Parathyroid adenoma (tissue), 2 donors: ENCODE results near the gene COA7.
A peak's percentile ranks its signal among the peaks of the same experiment; 100 is the strongest.

Experiments
- H2AFZ ChIP-seq: fragments of 300-600 bp; sonication (generic); one replicate; pipeline ENCODE4 v1.7.0; 2017; ENCODE audit warnings: antibody characterized with exemption, mild to moderate bottlenecking
- H3K27ac ChIP-seq: fragments of 300-600 bp; sonication (generic); one replicate; pipeline ENCODE4 v1.7.0; 2017
- H3K27me3 ChIP-seq: fragments of 300-600 bp; sonication (generic); one replicate; pipeline ENCODE4 v1.7.0; 2017; ENCODE audit warnings: low read length; ENCODE audit not compliant: control insufficient read depth, insufficient read depth
- H3K36me3 ChIP-seq: fragments of 300-600 bp; sonication (generic); one replicate; pipeline ENCODE4 v1.7.0; 2017; ENCODE audit warnings: low read length; ENCODE audit not compliant: control insufficient read depth, insufficient read depth
- H3K4me1 ChIP-seq: fragments of 300-600 bp; sonication (generic); one replicate; pipeline ENCODE4 v1.7.0; 2017; ENCODE audit warnings: control low read depth
- H3K4me2 ChIP-seq: fragments of 300-600 bp; sonication (generic); one replicate; pipeline ENCODE4 v1.7.0; 2017; ENCODE audit warnings: low read length
- H3K4me3 ChIP-seq: fragments of 300-600 bp; sonication (generic); one replicate; pipeline ENCODE4 v1.7.0; 2017; ENCODE audit warnings: low read depth, low read length
- H3K79me2 ChIP-seq: fragments of 300-600 bp; sonication (generic); one replicate; pipeline ENCODE4 v1.7.0; 2017; ENCODE audit warnings: control low read depth
- H3K9ac ChIP-seq: fragments of 300-600 bp; sonication (generic); one replicate; pipeline ENCODE4 v1.7.0; 2017; ENCODE audit warnings: mild to moderate bottlenecking
- H3K9me3 ChIP-seq: fragments of 300-600 bp; sonication (generic); one replicate; pipeline ENCODE4 v1.7.0; 2017; ENCODE audit warnings: low read length; ENCODE audit not compliant: control insufficient read depth
- CTCF ChIP-seq: fragments of 300-600 bp; sonication (generic); IDR thresholded peaks from one replicate; pipeline ENCODE4 v1.7.0; 2017; ENCODE audit warnings: antibody characterized with exemption, mild to moderate bottlenecking
- donor health status: primary hyperparathyroidism.

Gene COA7

GRCh38 chr1:52697795-52698674 is at the start of gene COA7:
Gene COA7, minus strand, starts transcription at chr1:52698347. Its CDS starts 21 bp downstream, at chr1:52698326.
- H3K9ac ChIP-seq = no peak within 1 kb of the TSS
- H3K4me2 ChIP-seq = peak within 1 kb of the TSS; percentile 81
- H3K27me3 ChIP-seq = no peaks in the 10 kb centered on the region
- H2AFZ ChIP-seq = peak within 1 kb of the TSS; percentile 79
- H3K79me2 ChIP-seq = no peaks in the 10 kb centered on the region
- no peaks in the 10 kb centered on the region for H3K4me1 ChIP-seq
- peak within 1 kb of the TSS; percentile 64 for H3K4me3 ChIP-seq
- H3K36me3 ChIP-seq = no peaks in the 10 kb centered on the region
- H3K9me3 ChIP-seq = no peaks in the 10 kb centered on the region
- TF ChIP-seq CTCF = no peak
- H3K27ac ChIP-seq = peak within 1 kb of the TSS; percentile 66

- H3K4me2 ChIP-seq = peak overlapping the region; percentile 51
- H3K79me2 ChIP-seq = peaks cover 3% of the 10 kb centered on the region
- peaks cover 2% of the 10 kb centered on the region for H3K4me1 ChIP-seq
- no peaks in the 10 kb centered on the region for H3K36me3 ChIP-seq
- no peak for TF ChIP-seq CTCF
- no peaks in the 10 kb centered on the region for H3K27me3 ChIP-seq
- no peak overlapping the region for H3K27ac ChIP-seq
- no peak overlapping the region for H2AFZ ChIP-seq
- no peak overlapping the region for H3K9ac ChIP-seq
- H3K9me3 ChIP-seq = no peaks in the 10 kb centered on the region
- no peak overlapping the region for H3K4me3 ChIP-seq
Observed at GRCh38 chr1:52747450-52747849, 49.3 kb upstream of the COA7 start.

- no peak overlapping the region for H2AFZ ChIP-seq
- no peak overlapping the region for H3K4me2 ChIP-seq
- H3K79me2 ChIP-seq = peaks cover 3% of the 10 kb centered on the region
- no peaks in the 10 kb centered on the region for H3K9me3 ChIP-seq
- no peaks in the 10 kb centered on the region for H3K27me3 ChIP-seq
- no peaks in the 10 kb centered on the region for H3K36me3 ChIP-seq
- TF ChIP-seq CTCF = no peak
- no peak overlapping the region for H3K27ac ChIP-seq
- no peak overlapping the region for H3K9ac ChIP-seq
- H3K4me3 ChIP-seq = no peak overlapping the region
- no peaks in the 10 kb centered on the region for H3K4me1 ChIP-seq
Observed at GRCh38 chr1:52746189-52746588, 48.0 kb upstream of the COA7 start.

- Histone ChIP-seq H3K27ac (no peak overlapping the region), H3K79me2 (peaks cover 3% of the 10 kb centered on the region)
- TF ChIP-seq CTCF = no peak
Observed at GRCh38 chr1:52741259-52741658, 43.1 kb upstream of the COA7 start.

More at GRCh38 chr1:52741259-52741658, 43.1 kb upstream of the COA7 start:
- Histone ChIP-seq H3K36me3 (no peaks in the 10 kb centered on the region), H2AFZ (no peak overlapping the region), H3K9me3 (no peaks in the 10 kb centered on the region), H3K4me1 (no peaks in the 10 kb centered on the region), H3K9ac (no peak overlapping the region), H3K4me2 (no peak overlapping the region), H3K4me3 (no peak overlapping the region), H3K27me3 (no peaks in the 10 kb centered on the region)
